ENCODE results near the gene KRT16.
"Not testable (repeated sequence)": the region's sequence is repeated elsewhere in the genome, so short reads cannot be mapped to it uniquely, and the experiment has no call there.

KRT16 gene

DNA sequence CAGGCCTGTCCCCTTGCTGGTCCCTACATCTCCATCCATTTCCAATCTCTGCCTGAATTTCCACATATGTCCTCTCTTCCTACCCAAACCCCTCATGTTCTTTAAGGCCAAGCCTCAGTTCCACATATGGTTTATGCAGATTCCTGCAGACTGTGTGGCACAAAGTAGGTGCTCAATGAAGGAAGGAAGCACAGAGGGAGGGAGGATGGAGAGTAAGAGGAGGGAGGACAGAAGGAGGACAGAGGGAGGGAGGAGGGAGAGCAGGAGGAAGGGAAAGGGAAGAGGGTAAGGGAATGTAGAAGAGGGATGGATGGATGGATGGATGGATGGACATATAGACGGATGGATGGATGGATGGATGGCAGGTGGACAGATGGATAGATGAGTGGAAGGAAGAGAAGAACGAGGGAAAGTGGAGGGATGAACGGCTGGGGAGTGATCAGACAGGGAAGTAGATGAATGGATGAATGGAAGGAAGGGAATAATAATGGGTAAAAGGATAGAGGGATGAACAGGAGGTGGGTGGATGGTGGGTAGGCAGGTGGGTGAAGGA lies 18.1 kb downstream of the KRT16 start:
- DNase-seq (ENCODE audit: insufficient read length) (no peak), FAIRE-seq (no peak)
- no peak for TF ChIP-seq POLR2A (IDR thresholded peaks at IDR 0.05; ENCODE audit: low read depth, low read length)
- TF ChIP-seq TAF1 (IDR thresholded peaks at IDR 0.05; ENCODE audit: borderline replicate concordance, low read depth, low read length), result no peak
- TF ChIP-seq POLR2AphosphoS5 (IDR thresholded peaks at IDR 0.05; ENCODE audit: low read depth, low read length), result no peak

DNA sequence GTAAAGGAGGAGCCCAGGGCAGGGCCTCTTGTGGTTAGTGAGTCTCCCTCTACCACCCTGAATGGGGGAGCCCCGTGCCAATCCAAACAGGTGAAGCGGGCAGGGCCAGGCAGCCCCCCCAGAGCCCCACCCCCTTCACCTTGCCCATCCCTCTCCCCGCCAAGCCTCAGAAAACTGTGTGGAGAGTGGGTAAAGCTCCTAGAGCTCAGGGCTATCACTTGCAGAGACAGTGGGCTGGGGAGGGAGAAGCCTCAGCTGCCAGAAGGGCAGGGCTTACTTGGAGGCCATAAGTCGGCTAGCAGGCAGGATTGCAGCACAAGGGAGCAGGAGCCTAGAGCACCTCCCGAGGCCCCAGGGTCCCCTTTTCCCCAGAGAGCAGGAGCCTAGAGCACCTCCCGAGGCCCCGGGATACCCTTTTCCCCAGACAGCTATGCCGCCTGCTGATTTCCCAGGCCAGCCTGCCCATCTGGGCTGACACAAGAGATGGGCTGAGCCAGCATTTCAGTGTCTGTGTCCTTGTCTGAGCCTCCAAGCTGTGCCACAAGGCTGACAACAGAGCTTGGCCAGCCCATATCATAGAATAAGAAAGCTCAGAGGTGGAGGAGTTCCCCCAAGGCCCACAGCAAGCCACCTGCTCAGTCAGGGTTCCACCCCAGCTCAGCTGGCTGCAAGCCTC lies 19.1 kb downstream of the KRT16 start:
- DNase-seq (ENCODE audit: insufficient read length) (no peak), FAIRE-seq (no peak)
- no peak for TF ChIP-seq TAF1 (IDR thresholded peaks at IDR 0.05; ENCODE audit: borderline replicate concordance, low read depth, low read length)
- TF ChIP-seq POLR2A (IDR thresholded peaks at IDR 0.05; ENCODE audit: low read depth, low read length), result no peak
- TF ChIP-seq POLR2AphosphoS5 (IDR thresholded peaks at IDR 0.05; ENCODE audit: low read depth, low read length), result no peak

DNA sequence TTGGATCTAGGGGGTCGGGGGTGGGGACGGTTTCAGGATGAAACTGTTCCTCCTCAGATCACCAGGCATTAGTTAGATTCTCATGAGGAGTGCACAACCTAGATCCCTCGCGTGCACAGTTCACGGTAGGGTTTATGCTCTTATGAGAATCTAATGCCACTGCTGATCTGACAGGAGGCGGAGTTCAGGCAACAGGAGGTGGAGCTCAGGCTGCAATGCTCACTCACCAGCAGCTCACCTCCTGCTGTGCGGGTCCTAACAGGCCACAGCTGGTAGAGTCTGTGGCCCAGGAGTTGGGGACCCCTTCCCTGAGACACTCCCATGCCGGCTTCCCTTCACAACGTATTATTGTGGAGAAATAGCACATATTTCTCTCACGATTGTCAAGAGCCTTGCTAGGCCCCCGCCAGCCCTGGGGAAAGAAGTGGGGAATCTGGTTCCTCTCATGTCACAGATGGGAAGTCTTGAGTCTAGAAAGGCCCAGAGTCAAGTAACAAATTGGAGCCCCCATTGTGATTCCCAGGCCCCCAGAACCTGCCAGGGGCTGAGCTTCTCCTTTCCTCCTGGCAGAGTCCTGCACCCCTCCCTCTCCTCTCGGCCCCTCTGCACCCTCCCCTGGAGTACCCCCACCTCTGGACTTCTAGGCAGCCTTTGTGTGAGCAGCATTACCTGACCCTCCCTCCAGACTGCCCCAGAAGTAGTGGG lies 19.8 kb downstream of the KRT16 start:
- FAIRE-seq, result no peak
- no peak for TF ChIP-seq POLR2A (IDR thresholded peaks at IDR 0.05; ENCODE audit: low read depth, low read length)
- no peak for TF ChIP-seq TAF1 (IDR thresholded peaks at IDR 0.05; ENCODE audit: borderline replicate concordance, low read depth, low read length)
- no peak for TF ChIP-seq POLR2AphosphoS5 (IDR thresholded peaks at IDR 0.05; ENCODE audit: low read depth, low read length)
- no peak for DNase-seq (ENCODE audit: insufficient read length)

DNA sequence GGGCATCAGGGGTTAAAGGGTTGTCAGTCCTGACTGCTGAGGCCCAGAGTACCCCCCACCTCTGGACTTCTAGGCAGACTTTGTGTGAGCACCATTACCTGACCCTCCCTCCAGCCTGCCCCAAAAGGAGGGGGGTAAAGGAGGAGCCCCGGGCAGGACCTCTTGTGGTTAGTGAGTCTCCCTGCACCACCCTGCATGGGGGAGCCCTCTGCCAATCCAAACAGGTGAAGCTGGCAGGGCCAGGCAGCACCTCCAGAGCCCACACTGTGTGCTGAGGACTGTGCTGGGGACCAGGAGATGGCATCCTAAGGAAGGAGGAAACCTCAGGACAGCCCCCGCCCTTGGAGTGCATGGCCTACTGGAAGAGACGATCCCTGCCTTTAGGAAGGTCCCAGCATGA lies 23.3 kb downstream of the KRT16 start:
- FAIRE-seq, result no peak
- no peak for DNase-seq (ENCODE audit: insufficient read length)
- TF ChIP-seq POLR2A (IDR thresholded peaks at IDR 0.05; ENCODE audit: low read depth, low read length) (no peak), POLR2AphosphoS5 (IDR thresholded peaks at IDR 0.05; ENCODE audit: low read depth, low read length) (no peak), TAF1 (IDR thresholded peaks at IDR 0.05; ENCODE audit: borderline replicate concordance, low read depth, low read length) (no peak)

DNA sequence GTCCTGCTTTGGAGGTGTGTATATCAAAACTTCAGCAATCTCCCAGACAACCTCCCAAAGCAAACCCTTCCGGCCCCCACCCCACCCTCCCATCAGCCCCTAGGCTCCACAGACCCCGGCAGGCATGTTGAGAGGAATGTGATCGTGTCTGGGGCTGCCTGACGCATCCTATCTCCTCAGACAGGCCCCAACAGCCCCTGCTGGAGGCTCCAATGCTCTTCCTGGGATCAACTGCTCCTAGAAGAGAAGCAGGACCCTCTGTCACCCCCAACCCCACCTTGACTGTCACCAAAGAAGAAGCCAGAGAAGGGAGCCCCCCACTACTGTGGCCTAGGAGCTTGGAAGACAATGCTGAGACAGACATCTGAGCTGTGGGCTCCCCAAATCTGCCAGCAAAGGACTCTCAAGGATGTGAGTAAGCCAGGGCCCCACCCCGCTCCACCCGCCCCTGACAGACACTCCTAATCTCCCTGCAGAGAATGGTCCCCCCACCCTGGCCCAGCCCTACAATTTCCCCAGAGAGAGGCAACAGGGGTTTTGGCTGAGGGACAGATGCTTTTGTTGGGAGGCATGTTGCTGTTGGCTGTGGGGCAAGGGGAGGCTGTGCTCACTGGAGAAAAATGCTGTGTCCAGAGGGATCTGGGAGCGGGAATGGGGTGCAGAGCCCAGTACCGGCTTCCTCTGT lies 24.3 kb downstream of the KRT16 start:
- no peak for FAIRE-seq

DNA sequence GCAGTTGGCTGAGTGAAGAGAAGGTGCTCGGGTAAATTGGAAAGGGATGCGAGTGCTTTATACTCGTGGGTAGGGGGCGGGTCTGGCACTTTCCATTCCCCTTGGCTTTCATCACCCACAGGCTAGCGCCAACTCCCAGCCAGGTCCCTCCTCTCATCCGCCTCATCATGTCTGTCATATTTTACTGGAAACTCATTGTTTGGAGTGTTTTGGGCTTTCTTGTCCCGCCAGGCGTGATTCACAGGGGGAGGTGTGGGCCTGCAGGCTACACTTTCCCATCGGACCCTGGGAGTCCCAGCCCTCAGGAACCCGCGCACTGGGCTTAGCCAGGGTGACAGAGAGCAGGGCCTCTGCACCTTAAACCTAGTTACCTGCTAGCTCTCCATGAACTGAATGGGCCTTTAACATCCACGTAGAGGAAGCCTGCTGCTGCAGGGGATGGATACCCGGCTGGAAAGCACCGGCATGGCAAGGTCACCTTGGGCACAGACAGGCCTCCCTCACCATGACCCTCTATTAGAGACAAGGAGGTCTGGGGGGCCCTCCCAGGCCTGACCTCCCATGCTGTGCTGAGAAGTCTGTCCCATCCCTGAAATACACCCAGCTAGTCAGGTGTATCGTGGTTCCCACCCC lies 25.6 kb downstream of the KRT16 start, which contains the start of gene KRT14:
Gene KRT14, minus strand, starts transcription at position 33 of the 633 bp plus-strand sequence. CDS start 61 bp downstream, outside the sequence.
- TF ChIP-seq POLR2A (IDR thresholded peaks at IDR 0.05; ENCODE audit: low read depth, low read length) (no peak), TAF1 (IDR thresholded peaks at IDR 0.05; ENCODE audit: borderline replicate concordance, low read depth, low read length) (no peak), POLR2AphosphoS5 (IDR thresholded peaks at IDR 0.05; ENCODE audit: low read depth, low read length) (no peak)
- no peak for FAIRE-seq
- DNase-seq (ENCODE audit: insufficient read length), result no peak

More for the DNA sequence above, 24.3 kb downstream of the KRT16 start:
- TF ChIP-seq POLR2AphosphoS5 (IDR thresholded peaks at IDR 0.05; ENCODE audit: low read depth, low read length), result no peak
- no peak for DNase-seq (ENCODE audit: insufficient read length)

- no peak for DNase-seq (ENCODE audit: insufficient read length)
- TF ChIP-seq POLR2A (IDR thresholded peaks at IDR 0.05; ENCODE audit: low read depth, low read length), result no peak
- TF ChIP-seq TAF1 (IDR thresholded peaks at IDR 0.05; ENCODE audit: borderline replicate concordance, low read depth, low read length), result no peak
- no peak for TF ChIP-seq POLR2AphosphoS5 (IDR thresholded peaks at IDR 0.05; ENCODE audit: low read depth, low read length)
- FAIRE-seq, result no peak
These were observed 27.1 kb downstream of the KRT16 start for GRCh38 chr17:41585301-41586056.

DNA sequence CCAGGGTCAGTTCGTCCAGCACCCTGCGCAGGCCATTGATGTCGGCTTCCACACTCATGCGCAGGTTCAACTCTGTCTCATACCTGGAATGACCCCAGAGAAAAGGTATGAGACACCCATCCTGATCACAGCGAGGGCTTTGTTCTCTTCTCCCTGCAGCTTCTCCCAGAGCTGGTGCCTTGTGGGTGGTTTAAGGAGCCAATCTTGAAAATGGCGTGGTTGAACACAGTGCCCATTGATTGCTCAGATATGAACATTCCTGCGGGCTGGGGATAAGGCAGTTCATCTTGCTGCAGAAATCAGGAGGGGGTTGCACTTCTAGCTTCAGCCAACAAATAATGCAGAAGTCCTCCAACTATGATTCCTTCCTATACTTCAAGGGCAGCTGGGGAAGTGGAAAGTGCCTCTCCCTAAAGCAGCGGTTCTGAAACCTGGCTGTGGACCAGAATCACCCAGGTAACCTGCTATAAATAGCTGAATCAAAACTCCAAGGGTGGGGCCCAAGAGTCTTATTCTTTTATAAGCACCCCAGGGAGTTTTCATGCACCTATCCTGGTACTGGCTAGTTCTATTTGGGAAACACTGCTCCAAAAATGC lies 28.1 kb downstream of the KRT16 start:
- FAIRE-seq, result not testable (repeated sequence)

DNA sequence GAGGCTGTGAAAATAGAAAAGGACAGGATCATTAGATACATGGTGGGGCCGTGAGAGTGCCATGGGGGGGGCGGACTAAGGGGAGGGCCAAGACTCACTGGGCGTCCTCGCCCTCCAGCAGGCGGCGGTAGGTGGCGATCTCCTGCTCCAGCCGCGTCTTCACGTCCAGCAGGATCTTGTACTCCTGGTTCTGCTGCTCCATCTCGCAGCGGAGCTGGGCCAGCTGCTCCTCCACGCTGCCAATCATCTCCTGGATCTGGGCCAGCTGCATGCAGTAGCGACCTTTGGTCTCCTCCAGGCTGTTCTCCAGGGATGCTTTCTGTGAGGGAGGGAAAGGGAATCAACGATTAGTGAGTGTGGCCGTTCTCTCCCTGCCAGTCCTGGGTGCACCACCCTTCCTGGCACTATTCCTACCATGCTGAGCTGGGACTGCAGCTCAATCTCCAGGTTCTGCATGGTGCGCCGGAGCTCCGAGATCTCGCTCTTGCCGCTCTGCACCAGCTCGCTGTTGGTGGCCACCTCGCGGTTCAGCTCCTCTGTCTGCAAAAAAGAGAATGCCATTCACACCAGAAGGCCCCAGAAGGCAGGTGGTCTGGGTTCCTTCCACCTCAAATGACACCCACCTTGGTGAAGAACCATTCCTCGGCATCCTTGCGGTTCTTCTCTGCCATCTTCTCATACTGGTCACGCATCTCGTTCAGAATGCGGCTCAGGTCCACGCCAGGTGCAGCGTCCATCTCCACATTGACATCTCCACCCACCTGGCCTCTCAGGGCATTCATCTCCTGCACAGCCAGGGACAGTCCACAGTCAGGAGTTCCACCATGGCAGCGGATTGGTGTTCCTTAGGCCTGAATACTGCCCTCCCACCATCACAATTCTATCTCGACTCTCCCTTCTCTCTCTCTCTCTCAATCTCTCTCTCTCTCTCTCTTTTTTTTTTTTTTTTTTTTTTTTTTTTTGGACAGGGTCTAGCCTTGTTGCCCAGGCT lies 29.1 kb downstream of the KRT16 start:
- no peak for FAIRE-seq
- DNase-seq (ENCODE audit: insufficient read length), result no peak
- no peak for TF ChIP-seq TAF1 (IDR thresholded peaks at IDR 0.05; ENCODE audit: borderline replicate concordance, low read depth, low read length)
- no peak for TF ChIP-seq POLR2A (IDR thresholded peaks at IDR 0.05; ENCODE audit: low read depth, low read length)
- TF ChIP-seq POLR2AphosphoS5 (IDR thresholded peaks at IDR 0.05; ENCODE audit: low read depth, low read length), result no peak

More for the DNA sequence above, 28.1 kb downstream of the KRT16 start:
- not testable (repeated sequence) for DNase-seq (ENCODE audit: insufficient read length)

GRCh38 chr17:41582061-41582968 lies 30.3 kb downstream of the KRT16 start:
- DNase-seq (ENCODE audit: insufficient read length); FAIRE-seq: not testable (repeated sequence)
